ENCODE data around the gene KIF2A. TPM values are rescaled to one million over a fixed set of nuclear protein-coding genes. Genes with fewer than 3 reads are reported as not detected.
"Not testable (repeated sequence)": the region's sequence is repeated elsewhere in the genome, so short reads cannot be mapped to it uniquely, and the experiment has no call there.

Gene KIF2A
- total and polyA plus RNA-seq, 4 donors, result 3.5 to 64.3 (median 20.3) TPM

DNA sequence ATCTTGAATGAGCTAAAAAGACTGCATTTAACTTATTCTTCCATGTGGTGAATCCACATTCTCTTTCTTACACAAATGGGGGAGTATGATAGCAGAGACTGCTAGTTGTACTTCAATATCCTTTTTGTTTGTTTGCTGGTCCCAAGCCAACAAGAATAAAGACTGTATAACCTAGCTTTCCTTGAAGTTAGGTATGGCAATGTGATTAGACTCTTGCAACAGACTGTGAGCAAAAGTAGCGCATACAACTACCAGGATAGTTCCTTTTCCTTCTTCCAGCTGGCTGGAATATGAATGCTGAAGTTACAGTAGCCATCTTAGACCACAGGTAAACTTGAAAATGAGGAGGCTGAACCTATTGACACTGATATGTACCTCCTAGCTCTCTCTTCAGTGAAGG is 17.9 kb upstream of the KIF2A start:
- ATAC-seq (ENCODE audit: insufficient read depth, low FRiP score) (no peak), DNase-seq (no peak)
- TF ChIP-seq, protein P1, sequence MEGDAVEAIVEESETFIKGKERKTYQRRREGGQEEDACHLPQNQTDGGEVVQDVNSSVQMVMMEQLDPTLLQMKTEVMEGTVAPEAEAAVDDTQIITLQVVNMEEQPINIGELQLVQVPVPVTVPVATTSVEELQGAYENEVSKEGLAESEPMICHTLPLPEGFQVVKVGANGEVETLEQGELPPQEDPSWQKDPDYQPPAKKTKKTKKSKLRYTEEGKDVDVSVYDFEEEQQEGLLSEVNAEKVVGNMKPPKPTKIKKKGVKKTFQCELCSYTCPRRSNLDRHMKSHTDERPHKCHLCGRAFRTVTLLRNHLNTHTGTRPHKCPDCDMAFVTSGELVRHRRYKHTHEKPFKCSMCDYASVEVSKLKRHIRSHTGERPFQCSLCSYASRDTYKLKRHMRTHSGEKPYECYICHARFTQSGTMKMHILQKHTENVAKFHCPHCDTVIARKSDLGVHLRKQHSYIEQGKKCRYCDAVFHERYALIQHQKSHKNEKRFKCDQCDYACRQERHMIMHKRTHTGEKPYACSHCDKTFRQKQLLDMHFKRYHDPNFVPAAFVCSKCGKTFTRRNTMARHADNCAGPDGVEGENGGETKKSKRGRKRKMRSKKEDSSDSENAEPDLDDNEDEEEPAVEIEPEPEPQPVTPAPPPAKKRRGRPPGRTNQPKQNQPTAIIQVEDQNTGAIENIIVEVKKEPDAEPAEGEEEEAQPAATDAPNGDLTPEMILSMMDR (IDR thresholded peaks at IDR 0.05; ENCODE audit: control extremely low read depth, extremely low read depth), result no peak
- Histone ChIP-seq H3K4me3 (no peak overlapping the region), H3K36me3 (ENCODE audit: control insufficient read depth in 4 of 4, insufficient read depth in 4 of 4, low read length in 4 of 4) (no peaks in the 10 kb centered on the region), H3K9ac (ENCODE audit: insufficient read depth in 1 of 2, low read length in 2 of 2) (no peak overlapping the region), H3K9me3 (ENCODE audit: control insufficient read depth in 4 of 4, insufficient read depth in 3 of 4, low read length in 3 of 4) (no peaks in the 10 kb centered on the region), H3K27ac (ENCODE audit: low read depth in 1 of 2, low read length in 1 of 2) (no peak overlapping the region), H3K27me3 (ENCODE audit: control insufficient read depth in 3 of 3, insufficient read depth in 3 of 3, low read length in 2 of 3) (peaks cover 0 to 2% (median 0%) of the 10 kb centered on the region in 3 donors), H3K4me1 (ENCODE audit: control insufficient read depth in 5 of 5, insufficient read depth in 5 of 5, low read length in 5 of 5) (no peaks in the 10 kb centered on the region)
- WGBS, 2 donors, result 93 to 98% methylated on average over 1 of the region's 1 CpG

DNA sequence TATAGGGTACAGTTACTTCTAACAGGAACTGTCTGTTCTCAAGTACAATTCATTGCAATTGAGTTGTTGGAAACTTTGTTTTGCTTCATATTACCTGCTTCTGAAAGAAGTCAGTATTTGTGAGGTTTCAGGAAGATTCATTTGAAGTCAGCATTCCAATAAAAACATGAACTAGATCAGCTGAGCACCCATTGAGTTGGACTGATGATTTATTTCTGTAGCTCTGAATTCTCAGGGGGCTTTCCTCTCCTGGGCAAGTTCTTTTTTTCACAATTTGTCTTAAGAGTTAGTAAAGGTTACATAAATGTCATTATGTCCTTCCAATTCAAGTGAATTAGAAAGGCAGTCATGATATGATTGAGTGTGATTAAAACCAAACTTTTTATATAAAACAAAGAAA is 16.2 kb upstream of the KIF2A start:
- no peaks in the 10 kb centered on the region for H3K4me1 ChIP-seq (ENCODE audit: control insufficient read depth in 5 of 5, insufficient read depth in 5 of 5, low read length in 5 of 5)
- H3K9me3 ChIP-seq (ENCODE audit: control insufficient read depth in 4 of 4, insufficient read depth in 3 of 4, low read length in 3 of 4), result no peaks in the 10 kb centered on the region
- no peak overlapping the region for H3K9ac ChIP-seq (ENCODE audit: insufficient read depth in 1 of 2, low read length in 2 of 2)
- TF ChIP-seq, protein P1 (IDR thresholded peaks at IDR 0.05; ENCODE audit: control extremely low read depth, extremely low read depth), result no peak
- DNase-seq (no peak), ATAC-seq (ENCODE audit: insufficient read depth, low FRiP score) (no peak)
- no peaks in the 10 kb centered on the region for H3K36me3 ChIP-seq (ENCODE audit: control insufficient read depth in 4 of 4, insufficient read depth in 4 of 4, low read length in 4 of 4)
- no peak overlapping the region for H3K27ac ChIP-seq (ENCODE audit: low read depth in 1 of 2, low read length in 1 of 2)
- no peak overlapping the region for H3K4me3 ChIP-seq
- peaks cover 0 to 2% (median 0%) of the 10 kb centered on the region in 3 donors for H3K27me3 ChIP-seq (ENCODE audit: control insufficient read depth in 3 of 3, insufficient read depth in 3 of 3, low read length in 2 of 3)

DNA sequence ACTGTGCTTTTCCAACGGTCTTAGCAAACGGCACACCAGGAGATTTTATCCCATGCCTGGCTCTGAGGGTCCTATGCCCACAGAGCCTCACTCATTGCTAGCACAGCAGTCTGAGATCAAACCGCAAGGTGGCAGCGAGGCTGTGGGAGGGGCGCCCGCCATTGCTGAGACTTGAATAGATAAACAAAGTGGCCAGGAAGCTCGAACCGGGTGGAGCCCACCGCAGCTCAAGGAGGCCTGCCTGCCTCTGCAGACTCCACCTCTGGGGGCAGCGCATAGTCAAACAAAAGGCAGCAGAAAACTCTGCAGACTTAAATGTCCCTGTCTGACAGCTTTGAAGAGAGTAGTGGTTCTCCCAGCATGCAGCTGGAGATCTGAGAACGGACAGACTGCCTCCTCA is 14.2 kb upstream of the KIF2A start:
- not testable (repeated sequence) for H3K9me3 ChIP-seq (ENCODE audit: control insufficient read depth in 4 of 4, insufficient read depth in 3 of 4, low read length in 3 of 4); H3K36me3 ChIP-seq (ENCODE audit: control insufficient read depth in 4 of 4, insufficient read depth in 4 of 4, low read length in 4 of 4); H3K4me1 ChIP-seq (ENCODE audit: control insufficient read depth in 5 of 5, insufficient read depth in 5 of 5, low read length in 5 of 5); H3K27ac ChIP-seq (ENCODE audit: low read depth in 1 of 2, low read length in 1 of 2); H3K9ac ChIP-seq (ENCODE audit: insufficient read depth in 1 of 2, low read length in 2 of 2); H3K27me3 ChIP-seq (ENCODE audit: control insufficient read depth in 3 of 3, insufficient read depth in 3 of 3, low read length in 2 of 3); ATAC-seq (ENCODE audit: insufficient read depth, low FRiP score); H3K4me3 ChIP-seq; DNase-seq
- 82 to 88% methylated on average over 10 to 11 of the region's 11 CpGs for WGBS, 2 donors

DNA sequence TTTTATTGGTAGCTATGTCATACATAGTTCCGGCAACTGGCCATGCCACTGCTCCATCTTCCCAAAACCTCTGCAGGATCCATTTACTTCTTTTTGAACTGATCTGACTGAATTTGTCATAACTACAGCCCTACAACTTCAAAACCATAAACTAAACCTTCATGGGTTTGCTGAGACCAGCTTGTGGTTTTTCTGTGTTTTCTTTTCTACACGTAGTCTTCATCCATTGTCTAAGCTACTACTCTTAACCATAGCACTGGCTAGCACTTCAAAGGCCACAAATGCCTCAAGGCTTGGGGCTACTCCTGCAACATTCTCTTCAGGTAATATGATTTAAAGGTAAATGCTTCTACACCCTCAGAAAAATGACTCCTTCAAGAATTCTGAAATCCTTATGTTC is 9.0 kb upstream of the KIF2A start:
- no peak overlapping the region for H3K4me3 ChIP-seq
- H3K27me3 ChIP-seq (ENCODE audit: control insufficient read depth in 3 of 3, insufficient read depth in 3 of 3, low read length in 2 of 3), result no peaks in the 10 kb centered on the region
- TF ChIP-seq, protein P1 (IDR thresholded peaks at IDR 0.05; ENCODE audit: control extremely low read depth, extremely low read depth), result no peak
- no peaks in the 10 kb centered on the region for H3K9me3 ChIP-seq (ENCODE audit: control insufficient read depth in 4 of 4, insufficient read depth in 3 of 4, low read length in 3 of 4)
- WGBS, 2 donors, result 83 to 88% methylated on average over 2 of the region's 2 CpGs
- ATAC-seq (ENCODE audit: insufficient read depth, low FRiP score) (no peak), DNase-seq (no peak)
- H3K4me1 ChIP-seq (ENCODE audit: control insufficient read depth in 5 of 5, insufficient read depth in 5 of 5, low read length in 5 of 5), result no peaks in the 10 kb centered on the region
- no peak overlapping the region for H3K27ac ChIP-seq (ENCODE audit: low read depth in 1 of 2, low read length in 1 of 2)
- H3K9ac ChIP-seq (ENCODE audit: insufficient read depth in 1 of 2, low read length in 2 of 2), result no peak overlapping the region
- H3K36me3 ChIP-seq (ENCODE audit: control insufficient read depth in 4 of 4, insufficient read depth in 4 of 4, low read length in 4 of 4), result no peaks in the 10 kb centered on the region
